LHCN-M2 (cell line): ENCODE results near the gene ATP10D. TPM values are rescaled to one million over a fixed set of nuclear protein-coding genes. Genes with fewer than 3 reads are reported as not detected.
A peak's percentile ranks its signal among the peaks of the same experiment; 100 is the strongest.
"Not testable (repeated sequence)": the region's sequence is repeated elsewhere in the genome, so short reads cannot be mapped to it uniquely, and the experiment has no call there.

Experiments
- DNase-seq: peaks from one replicate; pipeline ENCODE4 v3.0.0-alpha.2; 2012; ENCODE audit warnings: low read depth
- total RNA-seq: library from RNA; depleted of rRNA; stranded (reverse); fragments of >200 nt; gene quantifications from 2 replicates; pipeline ENCODE4 v1.2.3, GENCODE V29; 2014

ATP10D gene
- total RNA-seq, 1 experiment from 2014 or later = 39.4 TPM

DNA sequence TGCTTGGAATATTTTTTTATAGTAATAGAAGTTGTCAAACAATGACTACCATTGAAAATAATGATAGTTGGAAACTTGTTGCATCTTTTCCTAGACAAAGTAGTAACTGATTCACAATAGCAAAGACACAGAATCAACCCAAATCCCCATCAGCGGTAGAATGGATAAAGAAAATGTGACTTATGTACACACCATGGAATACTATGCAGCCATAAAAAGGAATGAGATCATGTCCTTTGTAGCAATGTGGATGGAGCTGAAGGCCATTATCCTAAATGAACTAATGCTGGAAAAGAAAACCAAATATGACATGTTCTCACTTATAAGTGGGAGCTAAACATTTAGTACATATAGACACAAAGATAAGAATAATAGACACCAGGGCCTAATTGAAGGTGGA lies 49.7 kb downstream of the ATP10D start:
- no peak for DNase-seq

DNA sequence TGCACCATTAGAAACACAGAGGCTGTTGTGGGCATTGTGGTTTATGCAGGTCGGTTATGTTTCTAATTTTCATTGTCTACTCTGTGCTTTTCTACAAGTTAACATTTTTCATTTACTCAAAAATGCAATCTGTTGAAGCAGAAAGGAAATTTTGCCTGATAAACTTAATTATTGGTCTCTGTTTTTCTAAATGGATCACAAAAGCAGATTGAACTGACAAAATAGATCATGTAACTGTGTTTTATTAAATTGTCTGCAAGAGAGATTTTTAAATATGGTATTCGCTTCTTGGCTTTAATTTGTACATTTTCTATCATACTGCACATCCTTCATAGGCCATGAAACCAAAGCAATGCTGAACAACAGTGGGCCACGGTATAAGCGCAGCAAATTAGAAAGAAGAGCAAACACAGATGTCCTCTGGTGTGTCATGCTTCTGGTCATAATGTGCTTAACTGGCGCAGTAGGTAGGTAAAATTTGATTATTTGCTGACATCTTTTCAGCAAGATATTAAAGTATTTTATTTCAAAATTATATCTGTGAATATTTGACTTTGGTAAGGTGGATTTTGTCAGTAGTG lies 50.6 kb downstream of the ATP10D start:
- DNase-seq = no peak

DNA sequence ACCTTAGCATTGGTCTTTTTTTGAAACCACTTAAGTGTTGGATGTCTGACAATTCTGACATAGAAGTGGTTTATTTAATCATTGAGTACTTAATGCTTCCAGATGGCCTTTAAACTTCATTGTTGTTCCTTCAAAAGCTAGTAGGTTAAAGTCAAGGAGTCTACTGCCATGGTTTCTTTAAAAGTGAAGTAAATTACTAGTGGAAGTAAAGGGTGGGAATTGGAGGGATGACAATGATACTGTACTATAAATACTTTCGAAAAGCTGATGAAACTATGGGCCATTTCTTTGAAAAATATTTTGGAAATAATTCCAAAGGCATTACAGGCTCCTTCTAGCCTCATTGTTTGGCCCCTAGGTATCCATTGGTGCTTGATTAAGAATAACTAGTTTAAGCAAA lies 51.9 kb downstream of the ATP10D start:
- no peak for DNase-seq

DNA sequence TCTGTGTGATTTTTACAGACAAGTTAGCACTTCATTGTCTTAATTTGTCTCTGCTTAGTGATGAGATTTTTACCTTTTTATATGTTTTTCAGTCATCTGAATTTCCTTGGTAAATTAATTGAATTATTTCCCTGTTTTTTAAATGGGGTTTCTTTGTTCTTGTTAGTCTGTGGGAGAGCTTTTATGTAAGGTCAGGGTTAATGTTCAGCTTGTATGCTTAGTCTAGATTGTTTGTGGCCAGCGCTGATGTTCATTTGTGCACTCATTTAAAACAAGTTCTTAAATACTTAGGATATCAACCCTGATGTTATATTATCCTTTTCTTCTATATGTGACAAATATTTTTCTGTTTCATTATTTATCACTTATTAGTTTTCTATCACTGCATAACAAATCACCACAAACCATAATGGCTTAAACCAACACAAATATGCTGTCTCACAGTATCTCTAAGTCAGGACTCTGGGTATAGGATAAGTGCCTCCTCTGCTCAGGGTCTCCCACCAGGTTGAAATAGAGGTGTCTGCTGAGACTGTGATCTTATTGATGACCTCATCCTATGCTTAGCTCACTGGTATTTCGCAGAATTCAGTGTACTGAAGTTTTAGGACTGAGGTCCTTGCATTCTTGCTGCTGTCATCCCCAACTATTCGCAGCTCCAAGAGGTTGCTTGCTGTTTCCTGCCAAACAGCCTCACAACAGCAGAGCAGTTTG lies 53.2 kb downstream of the ATP10D start:
- DNase-seq = no peak

DNA sequence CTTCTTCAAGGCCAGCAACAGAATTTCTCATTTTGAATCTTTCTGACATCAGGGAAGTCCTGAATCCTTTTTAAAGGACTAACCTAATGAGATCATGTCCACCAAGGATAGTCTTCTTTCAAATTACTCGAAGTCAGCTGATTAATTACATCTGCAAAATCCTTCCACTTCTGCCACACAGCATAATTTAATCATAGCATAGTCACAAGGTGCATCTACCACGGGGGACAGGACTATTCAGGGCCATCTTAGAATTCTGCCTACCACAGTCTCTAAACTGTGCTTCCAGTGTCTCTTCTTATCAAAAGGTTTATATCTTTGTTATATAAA lies 53.7 kb downstream of the ATP10D start:
- DNase-seq = no peak

DNA sequence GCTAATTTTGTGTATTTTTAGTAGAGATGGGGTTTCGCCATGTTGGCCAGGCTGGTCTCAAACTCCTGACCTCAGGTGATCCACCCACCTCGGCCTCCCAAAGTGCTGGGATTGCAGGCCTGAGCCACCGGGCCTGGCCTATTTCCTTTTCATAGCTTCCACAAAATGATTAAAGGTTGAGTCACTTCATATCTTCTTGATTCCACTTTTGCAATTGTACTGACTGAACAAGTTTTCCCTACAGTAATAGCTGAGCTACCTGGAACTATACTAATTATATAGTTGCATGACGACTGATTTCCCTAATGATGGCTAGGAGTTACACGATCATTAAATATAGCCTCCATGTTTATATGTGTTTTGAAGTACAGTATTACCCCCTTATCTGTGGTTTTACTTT lies 57.6 kb downstream of the ATP10D start:
- DNase-seq = not testable (repeated sequence)

DNA sequence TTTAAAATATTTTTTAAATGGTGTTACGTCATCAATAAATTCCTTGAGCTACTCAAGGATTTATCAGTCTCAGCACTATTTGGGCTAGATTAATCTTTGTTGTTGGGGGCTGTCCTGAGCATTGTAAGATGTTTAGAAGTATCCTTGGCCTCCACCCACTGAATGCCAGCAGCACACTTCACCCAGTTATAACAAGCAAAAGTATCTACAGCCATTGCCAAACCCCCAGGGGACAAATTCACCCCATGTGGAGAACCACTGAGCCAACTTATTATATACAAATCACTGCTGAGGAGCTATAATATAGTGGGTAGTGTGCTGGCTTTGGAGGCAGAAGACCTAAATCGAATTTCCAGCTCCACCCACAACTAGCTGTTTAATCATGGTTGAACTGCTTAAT lies 58.3 kb downstream of the ATP10D start:
- DNase-seq = no peak

DNA sequence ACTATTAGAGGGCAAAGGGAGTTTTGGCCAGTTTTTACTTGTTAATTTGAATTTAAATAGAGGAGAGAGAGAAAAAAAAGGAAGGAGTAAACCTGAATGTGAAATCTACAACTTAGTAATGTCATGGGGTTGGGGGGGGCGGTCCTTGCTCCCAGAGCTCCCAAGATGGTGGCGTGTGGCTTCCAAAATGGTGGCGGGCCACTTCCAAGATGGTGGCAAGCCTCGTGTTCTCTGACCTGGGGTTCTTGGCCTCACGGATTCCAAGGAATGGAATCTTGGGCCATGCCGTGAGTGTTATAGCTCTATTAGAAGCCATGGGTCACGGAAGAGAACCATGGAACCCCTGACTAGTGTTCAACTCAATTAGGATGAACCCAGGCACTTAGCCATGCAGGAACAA lies 65.3 kb downstream of the ATP10D start:
- DNase-seq = not testable (repeated sequence)

DNA sequence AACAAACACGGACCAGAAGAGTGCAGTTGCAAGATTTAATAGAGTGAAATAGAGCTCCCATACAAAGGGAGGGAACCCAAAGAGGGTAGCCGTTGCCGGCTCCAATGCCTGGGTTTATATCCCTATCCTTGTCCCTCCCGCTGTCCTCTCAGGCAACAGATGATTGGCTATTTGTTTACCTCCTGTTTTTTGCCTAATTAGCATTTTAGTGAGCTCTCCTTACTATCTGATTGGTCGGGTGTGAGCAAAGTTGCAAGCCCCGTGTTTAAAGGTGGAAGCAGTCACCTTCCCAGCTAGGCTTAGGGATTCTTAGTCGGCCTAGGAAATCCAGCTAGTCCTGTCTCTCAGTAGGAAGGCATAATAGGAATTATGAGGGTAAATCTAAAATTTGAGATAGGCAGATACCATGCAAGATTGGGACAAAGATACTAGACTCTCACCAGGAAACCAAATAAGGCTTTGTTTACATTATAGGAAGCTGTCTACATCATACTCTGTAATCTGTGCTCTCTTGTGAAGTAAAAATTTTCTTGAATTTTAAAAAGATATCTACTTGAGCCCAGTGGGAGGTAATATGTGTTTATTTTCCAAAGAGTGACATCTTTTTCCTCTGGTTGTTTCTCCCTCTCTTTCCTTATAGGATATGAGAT lies 65.9 kb downstream of the ATP10D start:
- DNase-seq = no peak

DNA sequence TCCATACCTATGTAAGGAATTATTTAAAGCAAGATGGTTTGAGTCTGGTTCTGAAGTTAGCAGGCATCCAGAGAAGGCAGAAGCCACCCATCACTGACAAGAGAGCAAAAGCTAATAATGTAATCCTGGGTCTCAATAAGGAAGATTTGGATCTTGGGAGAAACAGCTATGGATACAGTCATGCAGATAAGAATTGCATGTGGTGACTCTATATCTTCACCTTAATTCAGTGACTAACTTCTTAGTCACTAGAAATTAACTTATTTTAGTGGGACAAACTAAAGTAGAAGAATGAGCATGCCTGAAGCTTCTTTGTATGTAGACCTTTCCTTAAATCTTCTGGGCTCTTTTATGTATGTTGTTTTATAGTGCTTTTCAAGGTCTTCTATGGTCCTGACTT lies 66.6 kb downstream of the ATP10D start:
- peak; percentile 43 for DNase-seq

DNA sequence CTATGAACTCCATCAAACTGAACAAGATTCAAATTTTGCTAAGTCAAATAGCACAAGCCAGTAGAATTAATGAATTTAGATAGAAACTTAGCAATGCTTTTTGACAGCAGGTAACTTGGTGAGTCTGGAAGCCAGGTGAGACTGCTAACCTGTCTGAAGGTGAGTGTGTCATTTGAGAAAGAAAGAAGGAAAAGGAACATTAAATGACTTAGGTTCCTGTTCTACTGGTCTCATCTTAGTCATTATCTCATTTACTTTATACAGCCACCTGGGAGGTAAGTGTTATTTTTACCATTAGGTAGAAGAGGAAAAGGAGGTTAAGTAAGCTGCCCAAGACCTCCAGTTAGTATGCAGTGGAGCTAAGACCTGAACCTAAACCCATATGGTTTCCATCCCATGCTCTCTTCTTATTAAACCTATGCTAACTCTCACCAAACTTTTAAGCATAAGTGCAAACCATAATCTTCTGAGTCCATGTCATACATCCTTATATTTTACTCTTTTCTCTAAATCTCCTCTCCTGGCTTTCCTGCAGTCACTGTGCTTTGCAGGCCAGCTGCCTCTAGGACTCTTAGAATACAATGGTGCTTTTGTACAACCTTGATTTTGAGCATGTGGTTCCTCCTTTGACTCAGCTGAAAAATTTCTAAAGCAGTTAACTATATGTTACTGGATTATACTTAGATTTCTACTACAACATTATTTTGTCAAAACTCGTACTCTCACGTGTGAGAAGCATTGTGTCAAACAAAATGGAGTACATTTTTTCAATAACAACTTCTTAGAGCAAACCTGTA lies 68.5 kb downstream of the ATP10D start:
- DNase-seq = no peak

DNA sequence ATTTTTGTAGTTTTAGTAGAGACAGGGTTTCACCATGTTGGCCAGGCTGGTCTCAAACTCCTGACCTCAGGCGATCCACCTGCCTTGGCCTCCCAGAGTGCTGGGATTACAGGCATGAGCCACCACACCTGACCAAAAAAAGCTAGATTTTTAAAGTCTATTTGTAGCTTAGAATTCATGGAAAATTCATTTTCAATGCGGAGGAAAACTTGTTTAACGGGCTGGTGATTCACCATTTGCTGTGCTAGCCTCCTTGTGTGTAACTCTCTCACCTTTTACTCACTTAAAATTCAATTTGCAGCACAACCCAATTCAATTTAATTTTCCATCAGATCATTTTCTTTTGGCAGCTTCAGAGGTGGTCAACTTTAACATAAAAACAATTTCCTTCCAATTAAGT lies 70.8 kb downstream of the ATP10D start:
- not testable (repeated sequence) for DNase-seq

DNA sequence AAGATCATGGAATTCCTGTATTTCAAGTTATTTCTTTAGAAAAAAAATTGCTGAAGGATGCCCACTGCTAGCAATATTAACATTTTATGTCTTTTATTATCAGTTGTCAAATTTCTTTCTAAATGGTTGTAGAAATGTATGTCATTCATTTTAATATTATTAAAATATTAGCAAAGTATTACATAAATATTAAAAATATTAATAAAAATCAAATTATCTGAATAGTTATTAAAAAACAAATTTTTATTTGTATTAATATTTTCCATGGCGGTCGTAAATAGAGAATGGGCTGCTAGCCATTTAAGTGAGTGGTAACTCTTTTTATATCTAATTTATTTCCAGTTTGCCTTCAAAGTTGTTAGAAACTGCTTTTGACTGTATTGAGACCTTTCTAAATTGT lies 72.2 kb downstream of the ATP10D start:
- DNase-seq = no peak

DNA sequence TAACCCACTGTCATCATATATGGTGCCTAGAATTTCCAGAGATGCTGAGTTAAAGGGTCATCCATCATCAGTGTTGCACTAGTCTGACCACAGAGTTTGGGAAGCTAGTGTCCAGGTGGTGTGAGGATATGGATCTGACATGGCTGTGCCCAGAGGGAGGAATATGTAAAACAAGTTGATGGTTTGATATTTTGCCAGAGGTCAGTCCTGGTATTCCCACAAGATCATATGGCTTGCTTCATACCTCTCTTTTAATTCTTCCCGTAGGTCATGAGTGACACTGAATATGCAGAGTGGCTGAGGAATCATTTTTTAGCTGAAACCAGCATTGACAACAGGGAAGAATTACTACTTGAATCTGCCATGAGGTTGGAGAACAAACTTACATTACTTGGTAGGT lies 75.6 kb downstream of the ATP10D start:
- DNase-seq = no peak

DNA sequence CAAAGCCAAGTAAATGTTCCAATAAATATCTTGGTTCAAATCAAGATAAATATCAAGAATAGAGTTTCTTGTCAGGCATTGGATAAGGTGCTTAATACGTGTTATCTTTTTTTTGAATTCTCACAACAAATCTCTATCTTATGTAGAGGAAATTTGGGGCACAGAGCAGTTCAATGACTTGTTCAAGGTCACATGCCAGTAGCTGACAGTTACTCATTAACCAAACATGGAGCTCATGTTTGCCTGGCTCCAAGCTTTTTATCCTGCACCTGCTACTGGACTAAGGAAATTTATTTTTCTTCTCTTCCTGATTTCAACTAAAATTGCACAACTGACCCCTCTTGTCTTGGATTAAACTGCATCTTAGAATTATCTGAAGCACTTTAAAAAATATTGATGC lies 76.3 kb downstream of the ATP10D start:
- DNase-seq = peak; percentile 46

DNA sequence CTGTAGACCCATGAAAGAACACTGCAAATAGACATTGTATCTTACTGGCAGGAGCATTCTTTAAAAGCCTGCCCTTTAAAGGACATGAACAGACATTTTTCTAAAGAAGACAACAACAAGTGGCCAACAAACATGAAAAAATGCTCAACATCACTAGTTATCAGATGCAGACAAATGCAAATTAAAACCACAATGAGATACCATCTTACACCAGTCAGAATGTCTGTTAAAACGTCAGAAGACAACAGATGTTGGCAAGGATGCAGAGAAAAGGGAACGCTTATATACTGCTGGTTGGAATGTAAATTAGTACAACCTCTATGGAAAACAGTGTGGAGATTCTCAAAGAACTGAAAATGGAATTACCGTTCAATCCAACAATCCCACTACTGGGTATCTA lies 77.2 kb downstream of the ATP10D start:
- DNase-seq = no peak

DNA sequence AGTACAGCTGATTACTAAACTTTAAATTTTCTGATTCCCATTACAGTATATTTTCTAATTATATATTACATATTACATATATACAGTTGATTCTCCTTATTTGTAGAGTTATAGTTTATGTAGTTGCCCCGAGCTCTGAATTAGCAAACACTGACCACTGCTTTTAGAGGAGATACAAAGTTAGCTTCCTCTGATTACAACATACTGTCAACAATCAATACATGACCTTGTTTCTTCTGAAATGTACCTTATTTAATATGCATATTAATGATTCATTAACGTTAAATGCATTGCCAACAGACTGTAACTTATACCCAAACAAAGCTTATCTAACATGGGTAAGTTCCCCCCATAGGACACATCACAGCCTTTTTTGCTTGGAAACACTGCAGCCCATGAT lies 81.5 kb downstream of the ATP10D start:
- DNase-seq = no peak

DNA sequence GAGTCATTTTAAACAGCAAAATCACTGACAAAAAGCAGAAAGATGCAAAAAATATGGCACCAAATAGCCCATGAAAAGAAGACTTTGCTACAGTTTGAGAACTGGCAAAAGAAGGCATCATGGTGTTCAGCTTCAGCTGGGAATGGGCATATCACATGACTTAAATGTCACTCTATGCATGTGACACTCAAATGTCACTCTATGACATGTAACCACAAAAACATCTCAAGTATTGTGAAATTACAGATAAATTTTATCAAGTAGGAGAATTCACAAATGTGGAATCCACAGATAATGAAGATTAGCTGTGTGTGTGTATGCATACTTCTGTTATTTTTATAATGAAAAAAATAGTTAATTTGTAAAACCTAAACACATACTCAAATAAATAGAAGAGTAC lies 81.9 kb downstream of the ATP10D start:
- DNase-seq = no peak

DNA sequence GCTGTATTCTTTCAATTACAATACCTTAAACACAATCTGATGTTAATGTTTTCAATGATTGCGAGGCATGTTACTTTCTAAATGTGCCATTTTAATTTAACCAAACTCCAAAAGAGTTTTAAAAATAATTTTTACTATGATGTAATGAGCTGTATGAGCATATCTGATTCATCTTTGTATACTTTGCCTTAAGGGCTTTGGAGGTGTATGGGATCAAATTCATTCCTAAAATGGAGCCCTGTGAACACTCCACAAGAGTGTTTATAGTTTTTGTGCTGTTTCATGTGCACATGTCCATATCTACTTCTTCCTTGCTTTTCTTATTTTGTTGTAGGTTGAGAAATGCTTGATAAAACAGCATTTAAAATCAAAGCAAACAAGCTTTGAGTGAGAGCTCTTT lies 82.4 kb downstream of the ATP10D start:
- no peak for DNase-seq

DNA sequence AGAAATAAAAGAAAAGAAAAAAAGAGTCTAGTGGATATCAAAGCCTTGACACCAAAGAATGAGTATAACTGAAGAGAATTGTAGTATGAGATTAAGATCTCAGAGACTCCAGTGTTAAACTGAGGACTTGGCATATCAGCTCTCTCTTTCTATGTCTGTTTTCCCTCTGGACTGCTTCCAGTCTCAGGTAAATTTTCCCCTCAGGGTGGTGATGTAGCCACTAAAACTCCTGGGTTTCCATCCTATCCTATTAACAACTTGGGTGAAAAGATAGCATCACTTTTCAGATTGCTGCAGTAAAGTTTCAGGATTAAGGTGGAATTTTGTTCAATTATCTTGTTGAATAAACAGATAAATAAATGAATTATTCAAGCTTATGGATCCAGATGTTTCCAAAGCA lies 85.7 kb downstream of the ATP10D start:
- no peak for DNase-seq

DNA sequence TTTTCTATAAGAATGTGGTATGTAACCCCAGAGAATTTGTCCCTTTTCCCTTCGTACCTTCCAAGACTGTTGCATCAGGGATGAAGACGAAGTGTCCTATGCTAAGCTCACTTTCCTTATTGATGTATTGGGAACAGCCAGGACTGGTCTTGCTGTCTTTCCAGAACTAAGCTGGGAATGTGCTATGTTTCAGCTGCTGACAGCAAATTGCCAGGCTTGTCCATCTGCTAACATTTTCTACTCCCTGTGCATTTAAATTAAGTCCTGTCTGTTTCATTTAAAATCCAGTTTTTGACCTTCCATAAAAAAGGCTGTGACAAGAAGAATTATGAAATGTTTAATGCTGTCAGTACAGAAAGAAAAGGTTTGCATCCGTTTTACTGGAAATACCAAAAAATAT lies 87.9 kb downstream of the ATP10D start:
- DNase-seq = no peak

DNA sequence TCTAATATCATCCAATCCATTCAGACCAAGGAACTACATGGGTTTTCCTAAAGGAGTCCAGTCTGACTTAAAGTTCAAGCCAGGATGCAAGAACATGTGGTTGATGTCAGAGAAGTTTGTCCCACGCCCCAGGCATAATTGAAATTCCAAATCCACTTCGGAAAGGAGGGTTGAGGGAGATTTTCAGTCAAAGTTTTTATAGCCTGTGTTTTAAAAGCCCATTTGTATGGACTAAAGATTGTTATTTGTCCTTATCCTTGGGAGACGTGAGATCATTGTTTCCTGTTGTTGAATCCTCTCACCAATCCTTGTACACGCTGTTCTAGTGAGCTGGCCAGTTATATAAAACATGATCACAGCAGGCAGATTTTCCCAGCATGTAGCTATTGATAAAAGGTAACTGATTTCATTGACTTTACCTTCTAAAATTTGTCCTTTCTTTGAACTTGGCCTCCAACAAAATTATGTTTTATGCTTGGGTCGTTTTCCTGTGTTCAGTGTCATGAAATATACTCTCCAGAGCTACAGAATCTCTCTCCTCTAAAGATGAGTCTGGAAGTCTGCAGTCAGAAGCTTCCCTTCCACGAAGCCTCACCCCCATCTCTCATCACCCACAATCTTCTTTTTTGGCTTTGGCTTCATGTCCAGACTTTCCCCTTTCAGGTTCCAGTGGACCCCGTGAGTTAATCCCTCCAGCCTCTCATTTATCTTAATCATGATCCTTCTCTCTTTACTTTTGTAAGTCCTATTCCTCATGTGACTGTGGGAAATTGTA lies 92.9 kb downstream of the ATP10D start:
- peak; percentile 76 for DNase-seq
